Sciatic nerve (tissue), 2 donors: ENCODE results near the gene ABCC10. TPM values are rescaled to one million over a fixed set of nuclear protein-coding genes. Genes with fewer than 3 reads are reported as not detected.
"Not testable (repeated sequence)": the region's sequence is repeated elsewhere in the genome, so short reads cannot be mapped to it uniquely, and the experiment has no call there.

Experiments used
- ATAC-seq: fragments of 200-7000 bp; cut with Tn5 transposase; one replicate; pipeline ENCODE4 v1.9.1; 2020; ENCODE audit warnings: mild to moderate bottlenecking, moderate library complexity
- DNase-seq: peaks from one replicate; pipeline ENCODE4 v3.0.0-alpha.2; 2020; ENCODE audit warnings: low spot score
- intact Hi-C: fragments of 100-400 bp; cut with DNase I; formaldehyde crosslinking; loops from one replicate; pipeline ENCODE4 v1.14.2; 2022
- microRNA-seq: library from miRNA; unstranded; fragments of <30 nt; microRNA quantifications from one replicate; pipeline ENCODE4 v1.2.0, GENCODE V29; 2020
- total RNA-seq: library from RNA; stranded (reverse); fragmentation: NEBNext Ultra II Directional; extraction: Animal tissue kit (Norgen Biotek cat#: 25700); gene quantifications from one replicate; pipeline ENCODE4 v1.2.1, GENCODE V29; 2021
- donor health status: DM: no; HTN: no; CAD: no.
- donor health status: DM: no; HTN: no; CAD: no.

Gene ABCC10
- total RNA-seq, 1 donor from 2014 or later, result 31.7 TPM

GRCh38 chr6:43489277-43490072, 62.1 kb downstream of the ABCC10 start:
- intact Hi-C loops, result no loop called here
- peak; percentile 78 for ATAC-seq
- no peak for DNase-seq

- intact Hi-C loops, result no loop called here
- no peak for ATAC-seq
- no peak for DNase-seq
These were observed 63.2 kb downstream of the ABCC10 start for GRCh38 chr6:43490523-43490939.

- intact Hi-C loops, result no loop called here
- DNase-seq (peak; percentile 88), ATAC-seq (peak; percentile 81)
These were observed 64.7 kb downstream of the ABCC10 start for GRCh38 chr6:43491750-43492661.

- ATAC-seq (no peak), DNase-seq (no peak)
- intact Hi-C loops, result no loop called here
These were observed 65.3 kb downstream of the ABCC10 start for GRCh38 chr6:43492673-43493072.

DNA sequence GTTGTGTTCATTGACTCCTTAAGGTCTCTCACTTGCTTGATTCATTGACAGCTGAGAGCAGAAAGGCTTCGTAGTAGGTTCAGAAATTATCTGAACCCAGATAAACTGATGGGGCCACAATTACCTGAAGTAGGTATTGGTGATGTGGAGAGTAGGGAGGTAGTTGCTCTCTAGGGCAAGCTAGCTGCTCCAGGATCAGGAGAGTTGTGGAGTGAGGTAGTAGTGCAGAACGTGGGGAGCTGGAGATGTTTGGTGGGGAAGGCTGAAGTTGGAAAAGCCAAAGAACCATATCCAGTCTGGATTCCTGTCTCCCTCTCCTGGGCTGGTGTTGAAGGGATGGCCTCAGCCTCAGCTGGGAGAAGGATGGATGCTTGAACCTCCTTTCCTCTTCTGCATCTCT, 65.9 kb downstream of the ABCC10 start:
- DNase-seq (no peak), ATAC-seq (no peak)
- intact Hi-C loops, result no loop called here

DNA sequence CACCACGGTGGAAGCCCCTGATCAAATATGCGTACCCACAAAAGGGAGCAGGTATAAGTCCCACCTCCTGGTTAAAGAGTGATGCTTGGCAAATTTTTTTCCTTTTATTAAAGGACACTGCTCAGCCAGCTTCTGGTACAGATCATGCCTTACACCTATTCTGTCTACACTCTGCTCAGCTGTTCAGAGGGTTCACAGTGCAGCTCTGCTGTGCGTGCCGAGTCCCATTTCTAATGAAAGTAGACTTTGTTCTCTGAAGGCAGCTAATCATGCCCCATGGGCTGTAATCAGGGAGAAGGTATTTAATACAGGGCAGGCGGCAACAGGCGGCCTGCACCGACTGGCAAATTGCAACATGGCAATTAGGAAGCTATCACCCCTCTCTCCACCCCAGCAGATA, 66.5 kb downstream of the ABCC10 start:
- DNase-seq (no peak), ATAC-seq (no peak)
- intact Hi-C loops, result no loop called here

DNA sequence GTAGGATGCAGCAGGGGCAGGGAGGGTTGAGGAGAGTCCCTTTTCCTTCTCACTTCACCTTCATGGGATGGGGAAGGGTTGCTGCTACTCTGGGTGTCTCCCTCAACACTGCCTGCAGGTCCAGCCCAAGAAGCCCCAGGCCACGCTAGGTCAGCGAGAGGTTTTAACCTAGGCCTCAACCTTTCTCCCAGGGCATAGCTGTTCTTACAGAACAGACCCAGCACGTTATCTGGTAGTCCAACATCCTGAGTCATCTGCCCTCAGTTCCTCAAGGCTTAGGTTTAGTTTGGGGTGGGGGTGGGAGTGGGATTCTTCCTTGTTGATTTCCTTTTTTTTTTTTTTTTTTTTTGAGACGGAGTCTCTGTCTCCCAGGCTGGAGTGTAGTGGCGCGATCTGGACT, 67.0 kb downstream of the ABCC10 start:
- intact Hi-C loops, result no loop called here
- no peak for ATAC-seq

GRCh38 chr6:43494766-43495165, 67.4 kb downstream of the ABCC10 start:
- intact Hi-C loops, result no loop called here
- no peak for DNase-seq
- no peak for ATAC-seq

More for the DNA sequence above, 67.0 kb downstream of the ABCC10 start:
- DNase-seq, result no peak

DNA sequence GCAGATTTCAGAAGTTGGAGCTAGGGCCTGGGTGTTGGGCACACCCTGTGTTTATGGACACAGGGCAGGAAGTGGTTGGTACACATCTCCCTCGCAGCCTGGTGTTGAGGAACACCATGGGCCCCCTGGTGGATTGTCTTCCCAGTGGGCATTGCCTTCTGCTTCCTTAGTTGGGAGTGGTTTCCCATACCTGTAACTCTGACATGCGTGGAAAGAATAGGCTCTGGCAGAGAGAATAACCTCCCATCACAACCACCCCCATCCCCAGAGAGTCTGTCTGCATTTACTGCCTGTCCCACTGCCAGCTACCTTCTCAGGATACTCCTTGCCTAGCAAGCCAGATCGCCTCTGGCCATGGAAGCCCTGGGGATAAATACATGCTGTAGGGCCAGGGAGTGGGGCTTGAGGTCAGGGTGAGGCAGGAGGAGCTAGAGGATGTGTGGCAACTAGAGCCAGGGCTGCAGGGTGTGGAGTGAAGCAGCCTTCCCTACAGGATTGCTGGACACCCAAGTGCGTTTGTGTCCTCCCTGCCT, 68.1 kb downstream of the ABCC10 start:
- intact Hi-C loops, result no loop called here
- DNase-seq (no peak), ATAC-seq (no peak)

DNA sequence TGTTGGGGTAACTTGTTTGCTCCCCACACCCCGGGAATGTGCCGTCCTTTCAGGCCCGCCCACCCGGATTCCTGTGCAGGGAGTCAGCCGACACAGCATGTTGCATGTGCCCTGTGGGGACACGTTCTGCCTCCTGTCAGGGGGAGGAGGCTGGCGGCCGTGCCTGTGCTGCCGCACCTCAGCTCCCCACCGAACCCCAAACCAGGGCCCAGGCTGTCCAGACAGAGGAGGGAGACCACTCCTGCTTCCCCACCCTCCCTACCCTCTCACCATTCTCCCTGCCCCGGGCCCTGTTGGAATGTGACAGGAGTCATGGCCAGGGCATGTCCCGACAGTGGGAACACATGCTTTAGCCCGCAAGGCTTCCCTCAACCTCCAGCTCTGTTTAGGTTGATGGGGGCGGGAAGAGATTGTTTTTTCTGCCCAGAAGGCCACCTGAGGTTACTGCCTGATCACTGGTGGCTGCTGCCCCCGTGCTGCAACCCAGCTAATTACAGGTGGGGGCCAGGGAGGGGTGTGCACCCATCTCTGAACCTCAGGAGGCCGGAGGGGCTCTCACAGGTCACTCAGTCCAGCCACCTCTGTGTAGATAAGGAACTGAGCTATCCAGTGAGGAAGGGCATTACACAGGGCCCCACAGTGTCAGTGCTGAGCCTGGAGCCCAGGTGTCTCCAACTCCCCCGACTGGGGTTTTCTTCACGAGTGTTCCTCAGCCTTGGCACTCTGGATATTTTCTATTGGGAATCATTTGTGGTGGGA, 69.2 kb downstream of the ABCC10 start:
- intact Hi-C loops, result no loop called here
- DNase-seq (no peak), ATAC-seq (peak; percentile 45)

- DNase-seq (no peak), ATAC-seq (no peak)
- intact Hi-C loops, result no loop called here
These were observed 69.7 kb downstream of the ABCC10 start for GRCh38 chr6:43497129-43497396.

DNA sequence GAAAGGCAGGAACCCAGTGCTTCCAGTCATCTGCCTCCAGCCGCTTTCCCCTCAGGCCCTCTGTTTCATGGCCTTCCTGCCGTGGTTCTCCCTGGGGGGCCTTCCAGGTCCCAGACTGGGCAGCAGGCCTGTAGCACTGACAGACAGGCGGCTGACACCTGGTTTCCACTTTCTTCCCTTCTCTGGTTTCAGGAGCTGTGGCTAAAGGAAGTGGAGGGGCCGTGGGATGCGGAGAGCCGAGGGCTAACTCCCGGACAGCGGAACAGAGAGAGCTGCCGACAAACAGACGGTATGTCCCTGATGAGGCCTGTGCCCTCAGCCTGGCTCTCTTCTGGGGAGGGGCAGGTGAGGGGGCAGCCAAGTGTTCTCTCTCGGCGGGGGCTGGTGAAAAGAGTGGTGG, 70.3 kb downstream of the ABCC10 start:
- DNase-seq (no peak), ATAC-seq (no peak)
- intact Hi-C loops, result no loop called here

GRCh38 chr6:43498291-43498690, 71.0 kb downstream of the ABCC10 start:
- DNase-seq, ATAC-seq, intact Hi-C loops: not testable (repeated sequence)

- ATAC-seq (peak; percentile 69), DNase-seq (no peak)
- intact Hi-C loops, result no loop called here
These were observed 71.9 kb downstream of the ABCC10 start for GRCh38 chr6:43499028-43499815.

Small RNA genes lying within 50 kb of the gene (microRNA-seq; reads per million reads assigned to microRNA genes)
- gene MIR6780B, result not detected

Other genes with a start within 250 kb of the ABCC10 start
- 42.9 TPM for gene CUL9, start 245.3 kb upstream of the ABCC10 start, total RNA-seq
- gene DNPH1, start 198.1 kb upstream of the ABCC10 start, total RNA-seq, result 45.9 TPM
- 0.04 TPM for gene TTBK1, start 184.1 kb upstream of the ABCC10 start, total RNA-seq
- not detected for gene SLC22A7, start 129.3 kb upstream of the ABCC10 start, total RNA-seq
- 3.8 TPM for gene CRIP3, start 118.7 kb upstream of the ABCC10 start, total RNA-seq
- 26.6 TPM for gene ZNF318, start 57.9 kb upstream of the ABCC10 start, total RNA-seq
- gene DLK2, start 28.0 kb downstream of the ABCC10 start, total RNA-seq, result 0.45 TPM
- 36.9 TPM for gene TJAP1, start 50.0 kb downstream of the ABCC10 start, total RNA-seq
- gene LRRC73, start 82.8 kb downstream of the ABCC10 start, total RNA-seq, result 1.2 TPM
- 66.7 TPM for gene YIPF3, start 89.4 kb downstream of the ABCC10 start, total RNA-seq
- 30.3 TPM for gene POLR1C, start 89.5 kb downstream of the ABCC10 start, total RNA-seq
- gene XPO5, start 148.5 kb downstream of the ABCC10 start, total RNA-seq, result 33.5 TPM
- 14.6 TPM for gene POLH, start 148.6 kb downstream of the ABCC10 start, total RNA-seq
- 60.6 TPM for gene GTPBP2, start 201.7 kb downstream of the ABCC10 start, total RNA-seq
- 16.8 TPM for gene MAD2L1BP, start 208.3 kb downstream of the ABCC10 start, total RNA-seq
- gene RSPH9, start 217.5 kb downstream of the ABCC10 start, total RNA-seq, result 0.49 TPM